B cell (primary cell): Measurements from ENCODE around the gene PCDH9. TPM values are rescaled to one million over a fixed set of nuclear protein-coding genes. Genes with fewer than 3 reads are reported as not detected.

Experiments used
- ATAC-seq: fragments of 200-7000 bp; cut with Tn5 transposase; one replicate; pipeline ENCODE4 v1.10.0; 2021; ENCODE audit warnings: low read depth, mild to moderate bottlenecking, moderate number of reproducible peaks, moderate library complexity
- CTCF ChIA-PET: fragments of 350-600 bp; sonication (Branson Sonifier 250); formaldehyde crosslinking; loops from one replicate; lab custom pipeline; 2021; ENCODE audit warnings: antibody characterized with exemption, inconsistent platforms; lab: Charles Lee
- POLR2A ChIA-PET: fragments of 350-600 bp; sonication (Branson Sonifier 250); formaldehyde crosslinking; loops from one replicate; lab custom pipeline; 2021; ENCODE audit warnings: antibody characterized with exemption; lab: Charles Lee
- DNase-seq: peaks from one replicate; pipeline ENCODE4 v3.0.0; 2013
- H2AFZ ChIP-seq: 2 replicates; pipeline ENCODE4 v1.6.1; 2012; ENCODE audit warnings: mild to moderate bottlenecking, low read depth, low read length; ENCODE audit not compliant: insufficient read depth, poor library complexity, severe bottlenecking
- H3K27ac ChIP-seq, 2 donors: 1 replicate in 1 of 2; 2 replicates in 1 of 2; pipeline ENCODE4 v1.5.1; 2012 to 2013; ENCODE audit warnings: low read length in 2 of 2, mild to moderate bottlenecking in 2 of 2, moderate library complexity in 1 of 2
- H3K27me3 ChIP-seq, 4 experiments: fragments of 200-600 bp in 1 of 4; sonication (generic) in 1 of 4; replicated peaks in 1 of 4; 1 replicate in 2 of 4; 2 replicates in 2 of 4; pipeline versions ENCODE4 v1.6.1 to v1.7.0; 2013 to 2016; ENCODE audit warnings: low read length in 3 of 4, mild to moderate bottlenecking in 2 of 4, mixed read lengths in 1 of 4, moderate library complexity in 1 of 4; ENCODE audit not compliant: insufficient read depth in 4 of 4, control insufficient read depth in 3 of 4; ENCODE audit errors: control extremely low read depth in 1 of 4
- H3K36me3 ChIP-seq, 2 experiments: replicated peaks in 1 of 2; 1 replicate in 1 of 2; 2 replicates in 1 of 2; pipeline versions ENCODE4 v1.6.1 to v1.7.1; 2013; ENCODE audit warnings: low read length in 1 of 2; ENCODE audit not compliant: insufficient read depth in 2 of 2, control insufficient read depth in 1 of 2; ENCODE audit errors: control extremely low read depth in 1 of 2, extremely low read depth in 1 of 2
- H3K4me1 ChIP-seq, 2 donors: fragments of 200-600 bp in 1 of 2; sonication (generic) in 1 of 2; 1 replicate in 1 of 2; 2 replicates in 1 of 2; pipeline versions ENCODE4 v1.5.1 to v1.6.1; 2013 to 2017; ENCODE audit warnings: low read length in 2 of 2; ENCODE audit not compliant: control insufficient read depth in 2 of 2, insufficient read depth in 2 of 2
- H3K4me2 ChIP-seq: replicated peaks from 2 replicates; pipeline ENCODE3; 2012; ENCODE audit warnings: mild to moderate bottlenecking, low read depth, low read length; ENCODE audit not compliant: poor library complexity, severe bottlenecking
- H3K4me3 ChIP-seq, 5 experiments: fragments of 200-600 bp in 1 of 5; sonication (generic) in 1 of 5; 1 replicate in 3 of 5; 2 replicates in 2 of 5; pipeline versions ENCODE4 v1.5.1 to v1.7.0; 2011 to 2016; ENCODE audit warnings: low read length in 4 of 5, mild to moderate bottlenecking in 4 of 5, low read depth in 2 of 5, control low read depth in 1 of 5, moderate library complexity in 1 of 5; ENCODE audit not compliant: insufficient read depth in 1 of 5; ENCODE audit errors: control extremely low read depth in 1 of 5, extremely low read depth in 1 of 5
- H3K79me2 ChIP-seq: fragments of 200-600 bp; sonication (generic); one replicate; pipeline ENCODE4 v1.6.0; 2016; ENCODE audit warnings: low read length; ENCODE audit not compliant: control insufficient read depth, insufficient read depth
- H3K9ac ChIP-seq: fragments of 200-600 bp; sonication (generic); 2 replicates; pipeline ENCODE4 v1.6.1; 2017; ENCODE audit warnings: mild to moderate bottlenecking, low read length, moderate library complexity
- H3K9me3 ChIP-seq, 3 donors: one replicate each; pipeline versions ENCODE4 v1.6.1 to v1.7.1; 2013; ENCODE audit warnings: low read length in 2 of 3; ENCODE audit not compliant: control insufficient read depth in 2 of 3, insufficient read depth in 1 of 3; ENCODE audit errors: control extremely low read depth in 1 of 3
- H4K20me1 ChIP-seq: 2 replicates; pipeline ENCODE4 v1.6.0; 2012; ENCODE audit warnings: mild to moderate bottlenecking, low read length; ENCODE audit not compliant: insufficient read depth, control insufficient read depth, poor library complexity, severe bottlenecking
- H3K27ac Mint-ChIP-seq: one replicate; pipeline ENCODE4 v1.8.0; 2021; ENCODE audit warnings: mixed read lengths
- H3K27me3 Mint-ChIP-seq: one replicate; pipeline ENCODE4 v1.8.0; 2021; ENCODE audit warnings: mixed read lengths
- H3K4me1 Mint-ChIP-seq: one replicate; pipeline ENCODE4 v1.8.0; 2021; ENCODE audit warnings: mixed read lengths
- H3K4me3 Mint-ChIP-seq: one replicate; pipeline ENCODE4 v1.8.0; 2021; ENCODE audit warnings: mixed read lengths
- H3K9me3 Mint-ChIP-seq: one replicate; pipeline ENCODE4 v1.8.0; 2022; ENCODE audit warnings: mixed read lengths; ENCODE audit not compliant: insufficient read depth
- EZH2 ChIP-seq: IDR thresholded peaks from 2 replicates; pipeline ENCODE4 v1.6.1; 2012; ENCODE audit warnings: borderline replicate concordance, low read depth, mild to moderate bottlenecking, moderate library complexity, low read length; ENCODE audit not compliant: insufficient read depth, poor library complexity, severe bottlenecking
- WGBS: methylation state at CpG from one replicate; pipeline ENCODE4 v1.1.5; 2013; ENCODE audit warnings: missing lambda C conversion rate; ENCODE audit not compliant: insufficient coverage; 5-methylcytosine and 5-hydroxymethylcytosine counted together
- intact Hi-C: fragments of 100-400 bp; cut with micrococcal nuclease; formaldehyde crosslinking; loops from one replicate; pipeline ENCODE4 v1.10.0; 2022
- polyA plus RNA-seq: library from polyadenylated mRNA; depleted of rRNA; stranded (reverse); fragments of >200 nt; gene quantifications from 2 replicates; pipeline ENCODE4 v1.2.3, GENCODE V29; 2012
- total RNA-seq, 2 donors: library from RNA; stranded (reverse); fragments of 120-200 nt in 1 of 2; gene quantifications; 1 replicate in 1 of 2; 2 replicates in 1 of 2; pipeline versions ENCODE4 v1.2.3 to v1.2.4, GENCODE V29; 2013 to 2022
- TF ChIP-seq, protein P1 (sequence below): fragments of 200-600 bp; IDR thresholded peaks from one replicate; pipeline ENCODE4 v1.8.0; 2022; ENCODE audit warnings: antibody characterized with exemption, mild to moderate bottlenecking

PCDH9 gene
- total and polyA plus RNA-seq, 2 donors (not counting 1 experiment from before 2014, with no cell fraction given) = 13.1 to 21.8 TPM

DNA sequence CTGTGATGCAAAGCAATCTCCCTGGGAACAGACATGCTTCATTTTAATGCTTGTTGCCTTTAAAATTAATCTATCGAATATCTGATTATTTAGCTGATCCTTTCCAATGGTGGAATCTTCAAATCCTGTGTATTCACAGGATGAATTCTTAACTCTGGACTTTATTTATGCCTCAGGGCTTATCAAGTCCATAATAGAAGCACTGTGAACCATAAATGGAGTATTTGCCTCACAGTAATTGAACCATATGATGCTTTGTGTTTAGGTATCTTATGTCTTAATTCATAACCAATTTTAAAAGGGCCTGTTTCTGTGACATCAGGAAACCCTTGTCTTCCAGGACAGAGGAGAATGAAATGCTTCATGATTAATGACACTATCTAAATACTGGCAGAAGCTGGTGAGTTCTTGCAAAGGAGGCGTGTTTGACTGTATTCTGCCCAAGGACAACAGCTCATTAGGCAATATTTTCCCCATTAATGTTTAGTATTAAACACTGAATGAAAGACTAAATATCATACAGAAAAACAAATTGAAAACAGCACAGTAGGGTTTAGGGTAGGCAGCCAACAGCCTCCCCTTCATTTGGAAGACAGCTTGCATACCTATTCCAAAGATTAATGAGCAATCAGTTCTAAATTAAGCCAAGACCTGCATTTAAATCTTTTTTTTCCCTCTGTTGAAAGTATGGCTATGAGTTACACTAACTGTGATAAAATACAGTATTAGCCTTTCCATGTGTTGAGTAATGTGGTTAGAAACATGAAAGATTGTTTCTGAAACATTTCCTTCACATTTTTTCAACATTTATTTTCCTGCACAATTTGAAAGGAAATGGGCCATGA is 709.4 kb downstream of the PCDH9 start:
- WGBS = no CpG with 5 or more reads among the region's 2 CpGs
- Histone ChIP-seq H3K27me3 (no peaks in the 10 kb centered on the region), H2AFZ (no peak overlapping the region), H3K27ac (no peak overlapping the region), H3K36me3 (no peaks in the 10 kb centered on the region), H3K4me2 (no peak overlapping the region), H3K79me2 (no peaks in the 10 kb centered on the region), H4K20me1 (no peaks in the 10 kb centered on the region), H3K4me1 (no peaks in the 10 kb centered on the region), H3K9ac (no peak overlapping the region), H3K9me3 (no peaks in the 10 kb centered on the region), H3K4me3 (no peak overlapping the region)
- Mint-ChIP-seq H3K4me3 (no peak overlapping the region), H3K27me3 (no peaks in the 10 kb centered on the region), H3K4me1 (no peaks in the 10 kb centered on the region), H3K9me3 (no peaks in the 10 kb centered on the region), H3K27ac (no peak overlapping the region)
- CTCF ChIA-PET = no interaction called here
- TF ChIP-seq, protein P1, sequence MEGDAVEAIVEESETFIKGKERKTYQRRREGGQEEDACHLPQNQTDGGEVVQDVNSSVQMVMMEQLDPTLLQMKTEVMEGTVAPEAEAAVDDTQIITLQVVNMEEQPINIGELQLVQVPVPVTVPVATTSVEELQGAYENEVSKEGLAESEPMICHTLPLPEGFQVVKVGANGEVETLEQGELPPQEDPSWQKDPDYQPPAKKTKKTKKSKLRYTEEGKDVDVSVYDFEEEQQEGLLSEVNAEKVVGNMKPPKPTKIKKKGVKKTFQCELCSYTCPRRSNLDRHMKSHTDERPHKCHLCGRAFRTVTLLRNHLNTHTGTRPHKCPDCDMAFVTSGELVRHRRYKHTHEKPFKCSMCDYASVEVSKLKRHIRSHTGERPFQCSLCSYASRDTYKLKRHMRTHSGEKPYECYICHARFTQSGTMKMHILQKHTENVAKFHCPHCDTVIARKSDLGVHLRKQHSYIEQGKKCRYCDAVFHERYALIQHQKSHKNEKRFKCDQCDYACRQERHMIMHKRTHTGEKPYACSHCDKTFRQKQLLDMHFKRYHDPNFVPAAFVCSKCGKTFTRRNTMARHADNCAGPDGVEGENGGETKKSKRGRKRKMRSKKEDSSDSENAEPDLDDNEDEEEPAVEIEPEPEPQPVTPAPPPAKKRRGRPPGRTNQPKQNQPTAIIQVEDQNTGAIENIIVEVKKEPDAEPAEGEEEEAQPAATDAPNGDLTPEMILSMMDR = no peak
- no peak for TF ChIP-seq EZH2
- ATAC-seq = no peak
- intact Hi-C loops = no loop called here
- POLR2A ChIA-PET = no interaction called here
- no peak for DNase-seq

DNA sequence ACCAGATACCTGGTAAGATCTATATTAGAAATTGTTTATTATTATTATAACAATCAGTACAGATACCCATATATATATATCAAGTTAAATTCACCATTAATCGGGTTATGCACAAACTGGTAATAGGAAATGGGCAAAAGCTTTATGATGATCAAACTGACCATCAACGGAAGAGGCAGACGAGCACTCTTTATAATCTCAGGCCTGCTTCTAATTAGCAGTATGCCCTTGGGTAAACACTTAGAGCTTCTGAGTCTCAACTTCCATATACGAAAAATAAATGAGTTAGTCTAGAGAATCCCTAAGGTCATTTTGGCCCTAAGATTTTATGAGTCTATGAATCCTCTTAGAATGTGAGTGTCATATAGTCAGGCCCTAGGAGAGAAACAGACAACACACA is 710.9 kb downstream of the PCDH9 start:
- POLR2A ChIA-PET = no interaction called here
- Histone ChIP-seq H3K4me2 (no peak overlapping the region), H3K36me3 (no peaks in the 10 kb centered on the region), H3K79me2 (no peaks in the 10 kb centered on the region), H2AFZ (no peak overlapping the region), H4K20me1 (no peaks in the 10 kb centered on the region), H3K27me3 (no peaks in the 10 kb centered on the region), H3K9ac (no peak overlapping the region), H3K27ac (no peak overlapping the region), H3K9me3 (no peaks in the 10 kb centered on the region), H3K4me3 (no peak overlapping the region), H3K4me1 (no peaks in the 10 kb centered on the region)
- Mint-ChIP-seq H3K4me3 (no peak overlapping the region), H3K27ac (no peak overlapping the region), H3K9me3 (no peaks in the 10 kb centered on the region), H3K27me3 (no peaks in the 10 kb centered on the region), H3K4me1 (no peaks in the 10 kb centered on the region)
- TF ChIP-seq EZH2 = no peak
- TF ChIP-seq, protein P1 = no peak
- WGBS = 100% methylated on average over 2 of the region's 4 CpGs
- intact Hi-C loops = no loop called here
- CTCF ChIA-PET = no interaction called here
- DNase-seq = no peak
- no peak for ATAC-seq
